GM18520 (cell line): Measurements from ENCODE around the gene KIF6.
"Not testable (repeated sequence)": the region's sequence is repeated elsewhere in the genome, so short reads cannot be mapped to it uniquely, and the experiment has no call there.

Experiments
- ATAC-seq: cut with Tn5 transposase; IDR thresholded peaks from one replicate; pipeline ENCODE4 v1.9.1; 2021; ENCODE audit not compliant: unreplicated experiment

The KIF6 gene

DNA sequence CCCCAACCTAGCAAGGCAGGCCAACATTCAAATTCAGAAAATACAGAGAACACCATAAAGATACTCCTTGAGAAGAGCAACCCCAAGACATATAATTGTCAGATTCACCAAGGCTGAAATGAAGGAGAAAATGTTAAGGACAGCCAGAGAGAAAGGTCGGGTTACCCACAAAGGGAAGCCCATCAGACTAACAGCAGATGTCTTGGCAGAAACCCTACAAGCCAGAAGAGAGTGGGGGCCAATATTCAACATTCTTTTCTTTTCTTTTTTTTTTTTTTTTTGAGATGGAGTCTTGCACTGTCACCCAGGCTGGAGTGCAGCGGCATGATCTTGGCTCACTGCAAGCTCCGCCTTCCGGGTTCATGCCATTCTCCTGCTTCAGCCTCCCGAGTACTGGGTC is 215.4 kb downstream of the KIF6 start:
- ATAC-seq: not testable (repeated sequence)

DNA sequence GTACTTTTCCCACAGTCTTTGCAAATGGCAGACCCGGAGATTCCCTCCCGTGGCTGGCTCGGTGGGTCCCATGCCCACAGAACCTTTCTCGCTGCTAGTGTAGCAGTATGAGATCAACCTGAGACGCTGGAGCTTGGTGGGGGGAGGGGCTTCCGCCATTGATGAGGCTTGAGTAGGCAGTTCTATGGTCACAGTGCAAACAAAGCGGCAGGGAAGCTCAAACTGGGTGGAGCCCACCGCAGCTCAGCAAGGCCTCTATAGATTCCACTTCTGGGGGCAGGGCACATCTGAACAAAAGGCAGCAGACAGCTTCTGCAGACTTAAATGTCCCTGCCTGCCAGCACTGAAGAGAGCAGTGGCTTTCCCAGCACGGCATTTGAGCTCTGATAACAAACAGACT is 216.7 kb downstream of the KIF6 start:
- ATAC-seq: no peak

DNA sequence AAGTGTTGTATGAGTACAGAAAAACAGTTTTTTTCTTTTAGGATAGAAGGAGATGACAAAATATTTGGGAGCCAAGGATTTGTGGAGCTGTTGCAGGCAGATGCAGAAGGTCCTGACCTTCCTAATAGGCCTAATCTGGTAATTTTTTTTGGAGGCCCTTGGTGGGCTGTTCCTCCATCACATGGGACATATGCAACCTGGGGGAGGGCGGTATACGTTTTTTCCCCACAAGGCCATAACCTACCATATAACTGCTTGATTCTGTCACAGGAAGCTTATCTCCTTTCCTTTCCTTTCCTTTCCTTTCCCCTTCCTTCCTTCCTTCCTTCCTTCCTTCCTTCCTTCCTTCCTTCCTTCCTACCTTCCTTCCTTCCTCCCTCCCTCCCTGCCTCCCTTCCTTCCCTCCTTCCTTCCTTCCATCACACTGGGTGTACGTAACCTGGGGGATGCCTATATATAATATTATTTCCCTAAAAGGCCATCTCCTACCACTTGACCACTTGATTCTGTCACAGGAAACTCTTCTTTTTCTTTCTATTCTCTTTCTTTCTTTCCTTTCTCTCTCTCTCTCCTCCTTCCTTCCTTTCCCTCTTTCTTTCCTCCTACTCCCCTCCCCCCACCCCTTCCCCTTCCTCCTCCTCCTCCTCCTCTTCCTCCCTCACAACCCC is 217.7 kb downstream of the KIF6 start:
- no peak for ATAC-seq

DNA sequence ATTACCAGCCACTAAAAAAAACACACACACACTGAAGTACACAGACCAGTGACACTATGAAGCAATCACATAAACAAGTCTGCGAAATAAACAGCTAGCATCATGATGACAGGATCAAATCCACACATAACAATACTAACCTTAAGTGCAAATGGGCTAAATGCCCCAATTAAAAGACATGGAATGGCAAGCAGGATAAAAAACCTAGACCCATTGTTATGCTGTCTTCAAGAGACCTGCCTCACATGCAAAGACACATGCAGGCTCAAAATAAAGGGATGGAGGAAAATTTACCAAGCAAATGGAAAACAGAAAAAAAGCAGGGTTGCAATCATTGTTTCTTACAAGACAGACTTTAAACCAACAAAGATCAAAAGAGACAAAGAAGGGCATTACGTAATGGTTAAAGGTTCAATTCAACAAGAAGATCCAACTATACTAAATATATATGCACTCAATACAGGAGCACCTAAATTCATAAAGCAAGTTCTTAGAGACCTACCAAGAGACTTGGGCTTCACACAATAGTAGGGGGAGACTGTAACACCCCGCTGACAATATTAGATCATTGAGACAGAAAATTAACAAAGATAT is 222.7 kb downstream of the KIF6 start:
- ATAC-seq: not testable (repeated sequence)

DNA sequence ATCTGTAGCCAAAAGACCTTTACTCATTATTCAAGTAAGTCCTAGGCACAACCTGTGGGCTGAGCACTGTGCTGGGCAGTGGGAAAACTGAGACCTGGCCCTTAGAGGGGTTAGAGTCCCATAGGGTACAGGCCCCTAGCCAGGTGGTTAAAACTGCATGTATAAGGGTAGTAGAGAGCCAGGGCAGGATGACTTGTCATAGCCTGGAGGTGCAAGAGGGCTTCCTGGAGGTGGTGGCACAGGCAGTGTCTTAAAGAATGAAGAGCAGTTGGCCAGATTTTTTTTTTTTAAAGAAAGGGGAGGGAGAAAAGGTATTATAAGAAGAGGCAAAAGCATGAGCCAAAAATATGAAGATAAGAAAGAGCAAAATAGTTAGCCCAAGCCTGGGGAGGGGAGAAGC is 226.2 kb downstream of the KIF6 start:
- no peak for ATAC-seq

DNA sequence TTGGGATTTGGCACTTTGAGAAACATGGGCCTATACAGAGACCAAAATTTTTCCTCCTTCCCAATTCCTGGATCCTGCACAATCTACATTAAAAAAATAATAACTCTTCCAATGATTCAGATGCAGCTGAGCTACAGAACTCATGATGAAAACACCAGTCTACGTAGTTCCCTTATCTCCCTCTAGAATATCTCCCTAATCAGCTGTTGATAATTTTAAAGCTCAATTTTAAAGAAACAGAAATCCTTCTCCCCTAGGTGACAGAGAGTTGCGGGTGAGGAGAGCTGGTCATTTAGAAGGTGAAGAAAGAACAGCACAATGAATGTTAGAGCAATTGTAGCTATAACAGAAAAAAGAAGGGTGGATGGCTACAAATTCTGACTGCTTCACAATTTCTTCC is 227.1 kb downstream of the KIF6 start:
- ATAC-seq: no peak

DNA sequence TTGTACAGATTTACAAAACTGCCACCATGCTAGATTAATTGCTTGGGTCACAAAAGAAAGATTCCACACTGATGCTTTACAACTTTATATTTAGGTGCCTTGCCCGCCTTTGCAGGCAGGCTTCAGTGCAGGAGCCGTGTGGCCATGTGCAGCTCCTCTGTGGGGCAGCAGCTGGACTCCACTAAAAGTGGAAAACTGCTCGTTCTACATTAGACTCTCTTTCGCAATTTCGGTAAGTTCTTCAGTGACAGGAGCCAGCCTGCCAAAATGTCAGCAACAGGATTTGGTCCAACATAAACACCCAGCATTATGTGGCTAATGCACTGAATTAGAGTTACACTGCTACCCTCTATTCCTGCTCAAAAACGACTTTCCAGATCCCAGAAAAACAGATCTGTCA is 228.3 kb downstream of the KIF6 start:
- no peak for ATAC-seq

- ATAC-seq: no peak
Observed at GRCh38 chr6:39496456-39496855, 228.8 kb downstream of the KIF6 start.

DNA sequence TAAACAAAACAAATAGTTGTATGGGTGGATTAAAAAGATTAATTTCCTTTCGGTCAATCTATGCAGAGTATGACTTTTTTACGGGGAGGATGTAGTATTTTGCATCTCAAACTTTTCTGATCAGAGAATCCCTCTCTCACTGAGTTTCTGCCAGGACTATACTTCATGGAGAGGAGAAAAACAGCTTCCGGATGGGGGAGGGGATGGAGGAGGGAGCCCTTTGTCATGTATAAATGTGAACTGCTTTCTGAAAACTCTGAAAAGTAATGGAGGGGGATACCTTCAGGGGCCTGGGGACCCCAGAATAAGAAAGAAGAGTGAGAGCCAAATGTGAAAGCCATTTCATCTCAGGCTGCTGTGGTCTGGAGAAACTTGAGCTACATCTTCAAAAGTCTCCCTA is 229.6 kb downstream of the KIF6 start:
- ATAC-seq: no peak

- ATAC-seq: no peak
Observed at GRCh38 chr6:39494998-39495397, 230.2 kb downstream of the KIF6 start.

- ATAC-seq: no peak
Observed at GRCh38 chr6:39493777-39494176, 231.4 kb downstream of the KIF6 start.

- no peak for ATAC-seq
Observed at GRCh38 chr6:39493174-39493573, 232.0 kb downstream of the KIF6 start.

DNA sequence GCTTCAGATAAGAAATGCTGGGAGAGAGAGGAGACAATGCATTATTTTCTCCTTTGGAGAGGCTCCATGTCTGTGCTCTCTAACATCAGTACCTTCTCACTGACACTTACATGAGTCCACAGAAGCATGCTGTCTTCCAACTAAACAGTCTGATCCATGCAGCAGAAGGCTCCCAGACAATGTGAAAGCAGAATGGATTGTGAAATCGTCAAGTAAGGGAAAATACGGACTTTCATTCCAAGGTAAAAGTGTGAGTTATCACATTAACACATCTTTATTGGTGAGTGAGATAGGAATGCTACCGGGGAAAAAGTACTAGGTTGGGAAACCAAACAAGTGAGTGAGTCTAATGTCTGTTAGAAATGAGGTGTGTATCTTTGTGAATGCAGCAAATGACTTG is 235.1 kb downstream of the KIF6 start:
- no peak for ATAC-seq

GRCh38 chr6:39488255-39488879 is 236.8 kb downstream of the KIF6 start:
- no peak for ATAC-seq

- no peak for ATAC-seq
Observed at GRCh38 chr6:39484276-39484675, 240.9 kb downstream of the KIF6 start.

GRCh38 chr6:39479819-39480218 is 245.4 kb downstream of the KIF6 start:
- ATAC-seq: not testable (repeated sequence)

DNA sequence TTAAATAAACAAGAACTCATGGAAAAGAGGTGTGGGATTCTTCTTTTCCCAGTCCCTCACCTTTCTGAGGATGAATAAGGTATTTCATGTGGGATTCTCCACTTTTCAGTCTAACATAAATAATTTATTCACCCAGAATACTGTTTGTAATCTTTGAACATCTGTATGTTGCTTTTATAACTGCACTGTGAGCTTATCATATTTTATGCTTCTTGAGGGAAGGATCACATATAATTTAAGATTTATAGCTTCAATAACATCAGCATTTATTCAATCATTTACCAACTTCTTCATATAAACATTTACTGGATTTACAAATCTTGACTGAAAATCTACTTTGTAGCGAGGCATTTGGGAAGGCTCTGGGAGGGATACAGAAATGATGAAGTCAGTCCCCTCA is 248.5 kb downstream of the KIF6 start:
- ATAC-seq: no peak

- ATAC-seq: no peak
Observed at GRCh38 chr6:39476151-39476550, 249.1 kb downstream of the KIF6 start.

- ATAC-seq: peak; percentile 61
Observed at GRCh38 chr6:39471954-39472659, 253.1 kb downstream of the KIF6 start.

DNA sequence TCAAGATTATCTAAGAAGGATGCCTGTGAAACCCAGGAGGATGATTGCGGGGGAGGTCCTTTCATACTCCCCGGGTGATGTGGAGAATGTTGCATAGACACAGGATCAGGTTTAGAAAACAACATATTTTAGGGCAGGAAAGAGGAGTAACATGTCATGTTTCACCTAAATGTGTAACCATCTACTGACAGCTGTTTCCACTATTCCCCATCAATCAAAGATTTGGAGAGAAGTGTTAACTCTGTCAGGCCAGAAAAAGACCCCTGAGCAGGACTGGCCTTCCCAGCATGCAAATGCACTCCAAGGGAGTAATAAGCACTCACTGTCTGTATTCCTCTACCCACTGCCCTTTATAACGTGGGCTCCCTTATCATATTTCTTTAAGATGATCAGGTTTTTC is 254.7 kb downstream of the KIF6 start:
- no peak for ATAC-seq

GRCh38 chr6:39468385-39468784 is 256.8 kb downstream of the KIF6 start:
- ATAC-seq: no peak

- no peak for ATAC-seq
Observed at GRCh38 chr6:39466631-39467030, 258.6 kb downstream of the KIF6 start.
